OCI-LY7 (cell line): ENCODE results near the gene DOCK4. TPM values are rescaled to one million over a fixed set of nuclear protein-coding genes. Genes with fewer than 3 reads are reported as not detected.

Experiments used
- BruUV-seq: library from RNA; stranded (reverse); fragments of 400-500 nt; replicated peaks from 2 replicates; lab custom pipeline; 2021; lab: Mats Ljungman, UMichigan
- CTCF ChIA-PET: fragments of 300-600 bp; sonication (Branson Sonifier 250); formaldehyde crosslinking; loops from one replicate; lab custom pipeline; 2022; ENCODE audit warnings: antibody characterized with exemption; ENCODE audit not compliant: unreplicated experiment; lab: Charles Lee
- POLR2A ChIA-PET: fragments of 300-600 bp; sonication (Branson Sonifier 250); formaldehyde crosslinking; loops from one replicate; lab custom pipeline; 2022; ENCODE audit warnings: antibody characterized with exemption; lab: Charles Lee
- DNase-seq: peaks from one replicate; pipeline ENCODE4 v3.0.0-alpha.2; 2015; ENCODE audit warnings: low spot score
- H2AFZ ChIP-seq: fragments of 200-600 bp; sonication (generic), shearing (Covaris generic); 2 replicates; pipeline ENCODE4 v1.6.1; 2014; ENCODE audit warnings: mild to moderate bottlenecking, antibody characterized with exemption, low read length, moderate library complexity
- H3K27ac ChIP-seq: fragments of 200-600 bp; sonication (generic); 2 replicates; pipeline ENCODE4 v1.5.1; 2014; ENCODE audit warnings: mixed run types, low read depth, mild to moderate bottlenecking, moderate library complexity, low read length, inconsistent platforms; ENCODE audit not compliant: poor library complexity, severe bottlenecking
- H3K36me3 ChIP-seq: fragments of 200-600 bp; sonication (generic); 2 replicates; pipeline ENCODE4 v1.6.1; 2014; ENCODE audit warnings: mild to moderate bottlenecking, antibody characterized with exemption, low read length, moderate library complexity, mixed read lengths; ENCODE audit not compliant: insufficient read depth
- H3K4me1 ChIP-seq: fragments of 200-600 bp; sonication (generic); 2 replicates; pipeline ENCODE4 v1.5.1; 2014; ENCODE audit warnings: mild to moderate bottlenecking, low read length; ENCODE audit not compliant: insufficient read depth, poor library complexity, severe bottlenecking
- H3K4me2 ChIP-seq: fragments of 200-600 bp; sonication (generic); 2 replicates; pipeline ENCODE4 v1.6.1; 2014; ENCODE audit warnings: mild to moderate bottlenecking, low read length
- H3K4me3 ChIP-seq: fragments of 200-600 bp; sonication (generic); 2 replicates; pipeline ENCODE4 v1.5.1; 2014; ENCODE audit warnings: mild to moderate bottlenecking, low read depth, low read length; ENCODE audit not compliant: poor library complexity, severe bottlenecking
- H3K79me2 ChIP-seq: fragments of 200-600 bp; sonication (generic); 2 replicates; pipeline ENCODE4 v1.6.1; 2016; ENCODE audit warnings: low read depth, mild to moderate bottlenecking, low read length, moderate library complexity, mixed read lengths; ENCODE audit not compliant: insufficient read depth
- H3K9me2 ChIP-seq: fragments of 200-600 bp; sonication (generic); 2 replicates; pipeline ENCODE4 v1.6.1; 2016; ENCODE audit warnings: mild to moderate bottlenecking, low read length, mixed read lengths; ENCODE audit not compliant: insufficient read depth
- H3K9me3 ChIP-seq: fragments of 200-600 bp; sonication (generic); 2 replicates; pipeline ENCODE4 v1.6.1; 2014; ENCODE audit warnings: mild to moderate bottlenecking, mixed run types, low read length, mixed read lengths
- H4K20me1 ChIP-seq: fragments of 200-600 bp; sonication (generic); 2 replicates; pipeline ENCODE4 v1.6.1; 2014; ENCODE audit warnings: mild to moderate bottlenecking, antibody characterized with exemption, low read length, moderate library complexity, mixed read lengths; ENCODE audit not compliant: insufficient read depth
- EZH2phosphoT487 ChIP-seq: fragments of 200-600 bp; sonication (generic); IDR thresholded peaks from 2 replicates; pipeline ENCODE4 v1.6.1; 2018; ENCODE audit warnings: low read depth, borderline replicate concordance, mild to moderate bottlenecking, mixed run types, antibody characterized with exemption, low read length, moderate library complexity, mixed read lengths
- intact Hi-C: fragments of 100-400 bp; cut with micrococcal nuclease; formaldehyde crosslinking; loops from one replicate; pipeline ENCODE4 v1.10.0; 2022; ENCODE audit not compliant: unreplicated experiment
- total RNA-seq, 2 experiments: library from RNA; depleted of rRNA in 1 of 2; stranded (reverse); fragments of >200 nt in 1 of 2; shearing (Covaris generic) in 1 of 2; gene quantifications; 2 replicates each; pipeline ENCODE4 v1.2.3, GENCODE V29; 2014 to 2022
- TF ChIP-seq, protein P1 (sequence below): fragments of 200-600 bp; sonication (generic); conservative IDR thresholded peaks from 2 replicates; pipeline ENCODE4 v1.5.1; 2014; ENCODE audit warnings: mild to moderate bottlenecking, antibody characterized with exemption, low read length, moderate library complexity, mixed read lengths

The DOCK4 gene
- total RNA-seq, 2 experiments from 2014 or later, result 0.91 to 4.9 TPM

DNA sequence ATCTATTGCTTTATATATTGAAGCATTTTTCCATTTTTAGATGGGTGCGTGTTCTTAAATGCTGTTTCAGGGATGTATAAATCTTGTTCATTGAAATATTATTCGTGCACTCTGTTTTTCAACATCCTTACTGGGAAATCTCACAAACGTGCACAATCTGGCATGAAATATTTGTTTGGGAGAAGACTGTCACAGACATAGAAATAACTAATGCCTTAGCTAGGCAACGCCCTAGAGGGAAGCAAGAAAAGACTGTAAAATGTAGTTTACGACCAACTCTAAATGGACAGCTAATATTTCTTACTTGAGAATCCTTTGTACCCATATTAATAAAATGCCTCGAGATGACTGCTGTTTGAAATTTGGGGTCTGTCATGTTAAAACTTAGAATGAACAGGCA, 8.9 kb downstream of the DOCK4 start:
- Histone ChIP-seq H3K27ac (no peak overlapping the region), H3K4me3 (no peak overlapping the region), H3K4me1 (no peaks in the 10 kb centered on the region), H3K79me2 (no peaks in the 10 kb centered on the region), H3K4me2 (no peak overlapping the region), H3K9me3 (no peaks in the 10 kb centered on the region), H4K20me1 (no peaks in the 10 kb centered on the region), H3K9me2 (no peaks in the 10 kb centered on the region), H3K36me3 (no peaks in the 10 kb centered on the region), H2AFZ (no peak overlapping the region)
- TF ChIP-seq, protein P1, sequence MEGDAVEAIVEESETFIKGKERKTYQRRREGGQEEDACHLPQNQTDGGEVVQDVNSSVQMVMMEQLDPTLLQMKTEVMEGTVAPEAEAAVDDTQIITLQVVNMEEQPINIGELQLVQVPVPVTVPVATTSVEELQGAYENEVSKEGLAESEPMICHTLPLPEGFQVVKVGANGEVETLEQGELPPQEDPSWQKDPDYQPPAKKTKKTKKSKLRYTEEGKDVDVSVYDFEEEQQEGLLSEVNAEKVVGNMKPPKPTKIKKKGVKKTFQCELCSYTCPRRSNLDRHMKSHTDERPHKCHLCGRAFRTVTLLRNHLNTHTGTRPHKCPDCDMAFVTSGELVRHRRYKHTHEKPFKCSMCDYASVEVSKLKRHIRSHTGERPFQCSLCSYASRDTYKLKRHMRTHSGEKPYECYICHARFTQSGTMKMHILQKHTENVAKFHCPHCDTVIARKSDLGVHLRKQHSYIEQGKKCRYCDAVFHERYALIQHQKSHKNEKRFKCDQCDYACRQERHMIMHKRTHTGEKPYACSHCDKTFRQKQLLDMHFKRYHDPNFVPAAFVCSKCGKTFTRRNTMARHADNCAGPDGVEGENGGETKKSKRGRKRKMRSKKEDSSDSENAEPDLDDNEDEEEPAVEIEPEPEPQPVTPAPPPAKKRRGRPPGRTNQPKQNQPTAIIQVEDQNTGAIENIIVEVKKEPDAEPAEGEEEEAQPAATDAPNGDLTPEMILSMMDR, result no peak
- TF ChIP-seq EZH2phosphoT487, result no peak
- no peak for DNase-seq
- BruUV-seq, result no TSS peak
- CTCF ChIA-PET, result no interaction called here
- POLR2A ChIA-PET, result interaction anchor here (0.5 kb wide), 1 partner anchor 148 kb away, joined by 3 read pairs; no protein-coding TSS in a partner anchor
- intact Hi-C loops, result no loop called here

DNA sequence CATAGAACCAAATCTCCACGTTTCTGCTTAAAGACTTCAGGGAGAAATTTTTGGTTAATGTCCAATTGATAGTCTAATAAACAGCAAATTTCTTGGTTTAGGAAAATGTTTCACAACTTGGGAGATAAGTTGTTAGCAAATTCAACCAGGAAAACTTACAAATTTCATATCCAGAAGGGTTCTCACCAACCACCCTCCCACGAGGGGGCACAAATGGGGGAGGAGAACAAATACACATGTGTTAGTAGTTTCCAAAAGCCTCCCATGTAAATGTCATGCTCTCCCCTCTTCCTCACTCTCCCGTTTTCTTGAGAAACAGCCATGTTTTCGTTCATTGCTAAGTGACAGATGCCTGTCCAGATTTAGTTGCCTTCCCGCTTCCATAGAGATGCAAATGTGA, 10.5 kb downstream of the DOCK4 start:
- TF ChIP-seq, protein P1, result no peak
- no peak for TF ChIP-seq EZH2phosphoT487

DNA sequence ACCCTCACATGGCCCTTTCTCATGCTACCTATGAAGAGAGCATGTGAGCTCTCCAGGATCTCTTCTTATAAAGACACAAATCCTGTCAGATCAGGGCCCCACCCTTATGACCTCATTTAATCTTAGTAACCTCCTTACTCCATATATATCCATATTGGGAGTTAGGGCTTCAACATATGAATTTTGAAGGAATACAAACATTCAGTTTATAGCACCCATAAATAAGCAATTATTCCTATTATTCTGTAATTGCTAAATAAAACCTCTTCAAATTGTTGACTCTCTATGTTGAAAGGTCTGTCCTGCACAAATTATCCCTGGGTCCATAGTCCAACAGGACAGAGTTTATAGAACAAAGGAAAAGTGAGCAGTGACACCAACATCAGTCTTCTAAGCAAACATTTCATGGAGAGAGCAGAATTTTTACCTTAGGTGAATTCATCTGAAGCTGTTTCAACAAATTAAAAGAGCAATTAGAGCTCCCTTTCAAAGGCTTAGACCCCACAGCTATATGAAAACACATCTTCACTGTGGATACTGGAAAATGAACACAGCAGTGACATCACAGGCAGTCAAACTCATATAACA, 12.2 kb downstream of the DOCK4 start:
- intact Hi-C loops, result no loop called here
- no peaks in the 10 kb centered on the region for H3K4me1 ChIP-seq
- H4K20me1 ChIP-seq, result no peaks in the 10 kb centered on the region
- ChIA-PET POLR2A (interaction anchor here (0.6 to 0.7 kb wide), 3 partner anchors 44 to 779 kb away, joined by 3 read pairs; no protein-coding TSS in a partner anchor), CTCF (no interaction called here)
- no peaks in the 10 kb centered on the region for H3K36me3 ChIP-seq
- H3K27ac ChIP-seq, result no peak overlapping the region
- no peak overlapping the region for H2AFZ ChIP-seq
- H3K4me3 ChIP-seq, result no peak overlapping the region
- TF ChIP-seq EZH2phosphoT487, result no peak
- no peak for DNase-seq
- no peaks in the 10 kb centered on the region for H3K9me2 ChIP-seq
- no TSS peak for BruUV-seq
- no peaks in the 10 kb centered on the region for H3K9me3 ChIP-seq
- H3K4me2 ChIP-seq, result no peak overlapping the region
- no peaks in the 10 kb centered on the region for H3K79me2 ChIP-seq

More for the DNA sequence above, 10.5 kb downstream of the DOCK4 start:
- H3K9me2 ChIP-seq, result no peaks in the 10 kb centered on the region
- no peak overlapping the region for H3K4me2 ChIP-seq
- no peaks in the 10 kb centered on the region for H3K4me1 ChIP-seq
- no peaks in the 10 kb centered on the region for H3K79me2 ChIP-seq
- H3K36me3 ChIP-seq, result no peaks in the 10 kb centered on the region
- H4K20me1 ChIP-seq, result no peaks in the 10 kb centered on the region
- no peak overlapping the region for H3K4me3 ChIP-seq
- intact Hi-C loops, result no loop called here
- no peak for DNase-seq
- no peaks in the 10 kb centered on the region for H3K9me3 ChIP-seq
- CTCF ChIA-PET, result no interaction called here
- BruUV-seq, result no TSS peak
- no peak overlapping the region for H3K27ac ChIP-seq
- no peak overlapping the region for H2AFZ ChIP-seq
- POLR2A ChIA-PET, result interaction anchor here (0.6 to 1.0 kb wide), 2 partner anchors 84 to 179 kb away, joined by 3 read pairs; no protein-coding TSS in a partner anchor
